Activated gamma-delta T cell (primary cell): ENCODE measurements around the gene RPLP2.

Experiments used
- DNase-seq: peaks from one replicate; lab custom pipeline; 2025; lab: John Stamatoyannopoulos, UW
- total RNA-seq, 2 donors: gene quantifications; one replicate each; lab custom pipeline; 2026; lab: John Stamatoyannopoulos, UW

Gene RPLP2
- 622 to 885 reads per million in 2 donors for total RNA-seq

GRCh38 chr11:809287-810039 lies at the start of gene RPLP2:
Gene RPLP2 (plus strand): TSS chr11:809967. CDS start chr11:810235, 268 bp downstream.
- DNase-seq = peak; percentile 97

- DNase-seq = no peak
These were observed 49.5 kb upstream of the RPLP2 start for GRCh38 chr11:760236-760635.

- DNase-seq = no peak
These were observed 48.1 kb upstream of the RPLP2 start for GRCh38 chr11:761526-762108.

GRCh38 chr11:762421-763072 lies 47.2 kb upstream of the RPLP2 start:
- no peak for DNase-seq

DNA sequence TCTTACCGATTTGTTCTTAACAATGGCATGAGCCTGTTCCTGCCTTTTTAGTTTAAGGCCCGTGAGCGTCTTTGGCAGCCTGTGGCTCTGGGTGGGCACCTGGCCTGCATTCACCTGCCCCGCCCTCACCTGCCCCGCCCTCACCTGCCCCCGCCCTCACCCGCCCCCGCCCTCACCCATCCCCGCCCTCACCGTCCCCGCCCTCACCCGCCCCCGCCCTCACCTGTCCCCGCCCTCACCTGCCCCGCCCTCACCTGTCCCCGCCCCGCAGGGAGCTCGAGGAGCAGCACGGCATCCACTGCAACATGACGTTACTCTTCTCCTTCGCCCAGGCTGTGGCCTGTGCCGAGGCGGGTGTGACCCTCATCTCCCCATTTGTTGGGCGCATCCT lies 46.7 kb upstream of the RPLP2 start:
- no peak for DNase-seq

GRCh38 chr11:763549-764321 lies 46.0 kb upstream of the RPLP2 start:
- DNase-seq = no peak

GRCh38 chr11:764322-765024 lies 45.3 kb upstream of the RPLP2 start:
- no peak for DNase-seq

DNA sequence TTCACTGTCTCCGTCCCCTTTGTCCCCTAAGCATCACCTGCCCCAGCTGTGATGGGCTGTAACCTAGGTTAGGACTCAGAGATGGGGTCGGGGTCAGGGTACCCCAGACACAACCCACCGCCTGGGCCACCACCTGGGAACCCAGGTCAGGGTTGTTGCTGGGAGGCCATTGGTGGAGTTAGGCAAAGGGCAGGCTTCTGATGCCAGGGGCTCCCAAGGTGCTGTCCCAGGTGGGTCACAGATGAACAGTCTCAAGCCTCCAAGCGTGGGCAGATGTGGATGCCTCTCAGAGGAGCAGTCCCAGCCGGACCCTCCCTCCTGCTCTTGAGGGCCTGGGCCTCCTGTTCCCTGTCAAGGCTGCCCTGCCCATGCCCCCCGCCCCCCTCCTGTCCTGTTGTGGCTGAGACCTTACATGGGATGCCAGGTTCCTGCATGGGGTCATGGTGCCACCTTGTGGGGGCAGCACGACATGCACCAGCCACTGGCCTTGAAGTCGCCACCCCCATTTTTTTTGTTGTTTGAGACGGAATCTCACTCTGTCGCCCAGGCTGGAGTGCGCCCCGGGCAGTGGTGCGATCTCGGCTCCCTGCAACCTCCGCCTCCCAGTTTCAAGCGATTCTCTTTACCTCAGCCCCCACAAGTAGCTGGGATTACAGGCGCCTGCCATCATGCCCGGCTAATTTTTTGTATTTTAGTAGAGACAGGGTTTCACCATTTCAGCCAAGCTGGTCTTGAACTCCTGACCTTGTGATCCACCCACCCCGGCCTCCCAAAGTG lies 44.6 kb upstream of the RPLP2 start:
- DNase-seq = no peak

- DNase-seq = no peak
These were observed 44.0 kb upstream of the RPLP2 start for GRCh38 chr11:765802-766091.

DNA sequence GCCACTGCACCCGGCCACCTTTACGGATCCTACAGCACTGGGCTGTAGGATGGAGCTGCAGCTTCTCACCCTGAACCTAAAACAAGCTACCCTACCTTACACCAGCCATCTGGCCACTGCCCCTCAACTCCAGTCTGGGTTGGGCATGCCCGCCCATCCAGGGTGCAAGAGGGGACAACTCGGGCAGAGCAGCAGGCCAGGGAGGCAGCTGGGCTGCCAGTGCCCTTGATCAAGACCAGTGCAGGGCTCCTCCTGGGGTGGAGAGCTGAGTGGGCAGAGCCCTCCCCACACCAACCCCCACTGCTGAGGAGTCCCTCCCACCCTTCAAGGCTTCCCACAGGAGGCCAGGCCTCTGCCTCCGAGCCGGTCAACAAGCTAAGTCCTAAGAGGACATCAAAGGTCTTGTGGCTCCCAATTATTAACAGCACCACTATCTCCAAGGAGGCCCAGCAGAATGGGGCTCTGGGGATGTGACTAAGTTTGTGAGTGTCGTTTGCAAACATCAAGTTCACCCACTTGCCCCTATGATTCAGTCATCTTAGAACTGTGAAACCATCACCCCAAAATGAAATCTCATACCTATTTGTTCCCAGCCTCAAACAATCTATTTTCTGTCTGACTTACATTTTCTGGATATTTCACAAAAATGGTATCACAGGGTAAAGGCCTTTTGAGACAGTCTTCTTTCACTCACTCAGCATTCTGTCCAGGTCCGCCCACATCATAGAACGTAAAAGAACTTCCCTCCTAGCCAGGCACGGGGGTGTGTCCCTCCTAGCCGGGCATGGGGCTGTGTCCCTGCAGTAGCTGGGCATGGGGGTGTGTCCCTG lies 43.4 kb upstream of the RPLP2 start:
- DNase-seq = no peak

- no peak for DNase-seq
These were observed 42.9 kb upstream of the RPLP2 start for GRCh38 chr11:766936-767210.

GRCh38 chr11:767238-767637 lies 42.5 kb upstream of the RPLP2 start:
- DNase-seq = no peak

- no peak for DNase-seq
These were observed 39.7 kb upstream of the RPLP2 start for GRCh38 chr11:769887-770641.

DNA sequence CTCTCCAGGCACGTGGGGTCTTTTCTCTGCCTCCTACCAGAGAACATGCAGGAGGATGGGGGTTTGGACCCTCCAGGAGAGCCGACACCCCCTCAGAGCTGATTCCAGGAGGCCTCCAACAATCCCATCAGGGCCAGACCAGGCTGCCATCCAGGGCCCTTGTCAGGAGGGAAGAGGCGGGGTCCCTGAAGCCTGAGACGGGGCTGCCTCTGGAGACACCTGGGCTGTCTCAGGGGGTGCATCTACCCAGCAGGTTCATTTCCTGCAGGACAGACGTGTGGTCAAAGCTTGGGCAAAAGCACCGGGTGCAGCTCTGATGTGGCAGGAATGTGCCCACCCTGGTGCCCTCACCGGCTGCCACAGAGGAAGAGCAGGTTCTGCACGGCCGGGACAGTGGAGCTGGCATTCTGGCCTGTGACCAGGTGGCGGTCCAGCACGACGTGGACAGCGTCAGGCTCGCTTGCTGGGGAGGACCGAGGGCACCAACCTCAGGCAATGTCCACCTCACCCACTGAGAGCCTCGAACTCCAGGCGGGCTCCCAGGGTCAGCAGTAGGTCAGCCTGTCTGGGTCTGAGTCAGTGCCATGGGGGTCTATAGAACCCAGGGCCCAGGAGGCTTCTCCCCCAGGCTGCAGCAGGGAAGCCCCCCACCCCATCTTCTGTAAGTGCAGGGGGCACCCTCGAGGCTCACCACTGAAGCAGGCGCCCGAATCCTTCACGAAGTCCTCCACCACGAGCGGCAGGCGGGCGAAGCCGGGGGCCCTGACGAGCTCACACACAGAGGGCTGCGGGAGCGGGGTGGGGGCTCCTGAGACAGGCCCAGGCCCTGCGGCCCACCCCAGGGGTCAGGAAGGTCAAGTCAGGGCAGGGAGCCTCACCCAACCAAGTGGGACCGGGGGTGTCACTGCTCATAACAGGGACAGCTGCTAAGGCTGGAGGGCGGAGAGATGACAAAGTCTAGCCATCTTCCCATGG lies 38.8 kb upstream of the RPLP2 start:
- no peak for DNase-seq

- no peak for DNase-seq
These were observed 38.1 kb upstream of the RPLP2 start for GRCh38 chr11:771617-772204.

DNA sequence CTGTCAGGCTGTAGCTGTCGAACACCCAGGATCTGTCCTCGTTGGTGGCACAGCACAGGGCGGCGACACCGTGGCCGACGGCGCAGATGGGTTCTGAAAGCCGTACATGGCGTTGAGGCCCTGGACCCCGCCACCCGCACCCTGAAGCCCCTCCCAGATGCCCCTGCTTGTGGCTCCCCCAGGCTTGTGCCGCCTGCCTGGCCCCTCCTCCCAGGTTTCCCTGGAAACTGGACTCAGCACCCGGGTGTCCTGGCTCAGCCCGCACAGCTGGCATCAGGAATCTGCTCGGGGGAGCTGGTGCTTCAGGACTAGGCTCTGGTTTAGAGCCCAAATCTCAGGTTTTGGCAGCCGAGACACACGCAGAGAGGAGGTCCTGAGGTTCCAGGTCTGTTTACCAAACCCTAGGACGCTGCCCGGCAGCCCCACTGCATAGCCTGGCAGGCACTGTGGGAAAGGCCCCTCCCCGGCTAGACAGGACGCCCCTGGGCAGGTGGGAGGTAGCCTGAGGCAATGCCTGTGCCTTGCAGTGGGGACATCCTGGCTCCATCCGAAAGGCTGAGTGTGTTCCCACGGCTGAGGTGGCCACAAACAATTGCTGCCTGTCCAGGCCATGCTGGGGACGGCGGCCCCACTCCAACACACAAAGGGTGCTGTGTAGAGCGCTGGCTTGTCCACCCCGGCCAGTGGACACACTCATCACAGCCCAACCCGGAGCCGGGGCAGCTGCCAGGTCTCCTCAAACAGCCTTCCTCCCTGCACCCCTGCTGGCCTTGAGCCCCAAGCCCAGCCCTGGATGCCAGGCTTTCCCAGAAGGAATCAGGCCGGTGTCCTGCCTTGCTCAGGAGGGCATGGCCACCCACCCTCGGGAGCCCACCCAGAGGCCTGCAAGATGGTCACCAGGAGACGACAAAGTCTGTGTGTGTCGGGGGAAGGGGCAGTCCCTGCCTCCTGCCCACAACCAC lies 37.1 kb upstream of the RPLP2 start:
- DNase-seq = no peak

DNA sequence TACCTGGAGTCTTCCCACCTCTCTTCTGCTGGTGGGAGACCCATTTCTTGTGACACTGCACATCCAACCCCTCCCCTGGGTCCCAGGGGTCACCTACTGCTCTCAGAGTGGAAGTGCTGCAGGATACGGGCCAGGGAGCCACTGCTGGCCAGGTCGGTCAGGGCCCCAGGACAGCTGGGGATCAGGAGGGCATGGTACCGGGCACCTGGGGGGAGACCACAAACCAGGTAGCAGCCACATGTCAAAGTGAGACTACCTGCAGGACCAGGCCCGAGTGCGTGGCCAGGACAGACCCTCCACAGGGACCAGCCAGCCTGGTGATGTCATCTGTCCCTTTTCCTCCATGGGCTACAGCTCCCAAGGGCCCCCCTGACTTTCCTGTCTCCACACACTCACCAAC lies 36.3 kb upstream of the RPLP2 start:
- no peak for DNase-seq
